Right forelimb (tissue), 1 donor: Measurements from ENCODE around the gene RPUSD1.
"Not testable (repeated sequence)": the region's sequence is repeated elsewhere in the genome, so short reads cannot be mapped to it uniquely, and the experiment has no call there.

ENCODE experiments used
- DNase-seq: peaks from one replicate; pipeline ENCODE4 v3.0.0-alpha.2; 2018

RPUSD1 gene

GRCh38 chr16:787978-788398, at the start of gene RPUSD1:
Gene RPUSD1, minus strand, starts transcription at chr16:788381. Its CDS starts 644 bp downstream, at chr16:787737.
- DNase-seq: no peak

- DNase-seq: not testable (repeated sequence)
These were observed 48.6 kb upstream of the RPUSD1 start for GRCh38 chr16:836822-837221.

- DNase-seq: no peak
These were observed 48.0 kb upstream of the RPUSD1 start for GRCh38 chr16:836221-836620.

- no peak for DNase-seq
These were observed 47.2 kb upstream of the RPUSD1 start for GRCh38 chr16:835373-835772.

GRCh38 chr16:833411-833810, 45.2 kb upstream of the RPUSD1 start:
- no peak for DNase-seq

- no peak for DNase-seq
These were observed 44.6 kb upstream of the RPUSD1 start for GRCh38 chr16:832652-833336.

- DNase-seq: no peak
These were observed 43.6 kb upstream of the RPUSD1 start for GRCh38 chr16:831571-832413.

- no peak for DNase-seq
These were observed 42.8 kb upstream of the RPUSD1 start for GRCh38 chr16:830871-831570.

- no peak for DNase-seq
These were observed 42.1 kb upstream of the RPUSD1 start for GRCh38 chr16:830107-830870.

GRCh38 chr16:828891-829290, 40.7 kb upstream of the RPUSD1 start:
- no peak for DNase-seq

- no peak for DNase-seq
These were observed 39.3 kb upstream of the RPUSD1 start for GRCh38 chr16:827513-827912.

- peak; percentile 81 for DNase-seq
These were observed 37.3 kb upstream of the RPUSD1 start for GRCh38 chr16:825341-826061.

GRCh38 chr16:824601-825000, 36.4 kb upstream of the RPUSD1 start:
- DNase-seq: no peak

GRCh38 chr16:824194-824593, 36.0 kb upstream of the RPUSD1 start:
- DNase-seq: no peak

- no peak for DNase-seq
These were observed 34.7 kb upstream of the RPUSD1 start for GRCh38 chr16:822909-823297.

- no peak for DNase-seq
These were observed 34.2 kb upstream of the RPUSD1 start for GRCh38 chr16:822174-822908.

GRCh38 chr16:821751-822150, 33.6 kb upstream of the RPUSD1 start:
- DNase-seq: no peak

- DNase-seq: no peak
These were observed 32.6 kb upstream of the RPUSD1 start for GRCh38 chr16:820748-821147.

- not testable (repeated sequence) for DNase-seq
These were observed 31.8 kb upstream of the RPUSD1 start for GRCh38 chr16:820044-820408.

- DNase-seq: no peak
These were observed 31.3 kb upstream of the RPUSD1 start for GRCh38 chr16:819336-820043.

- no peak for DNase-seq
These were observed 30.4 kb upstream of the RPUSD1 start for GRCh38 chr16:818592-818991.
